Neural cell (in vitro differentiated cells): ENCODE data around the gene LIME1. TPM values are rescaled to one million over a fixed set of nuclear protein-coding genes. Genes with fewer than 3 reads are reported as not detected.

ENCODE experiments used
- H2AFZ ChIP-seq: fragments of 200-600, 300-800 bp; sonication (generic), shearing (Covaris generic); 2 replicates; pipeline ENCODE4 v1.6.0; 2014; ENCODE audit warnings: low read depth, mild to moderate bottlenecking, antibody characterized with exemption, low read length, moderate library complexity
- H3F3A ChIP-seq: fragments of 200-600 bp; shearing (Covaris generic); 2 replicates; pipeline ENCODE4 v1.6.1; 2016; ENCODE audit warnings: mild to moderate bottlenecking, moderate library complexity, mixed read lengths, antibody characterized with exemption, low read length; ENCODE audit not compliant: insufficient read depth, poor library complexity, severe bottlenecking
- H3K27ac ChIP-seq: fragments of 200-600, 300-800 bp; sonication (generic), shearing (Covaris generic); 2 replicates; pipeline ENCODE4 v1.5.1; 2014; ENCODE audit warnings: mild to moderate bottlenecking, low read length, moderate library complexity
- H3K27me3 ChIP-seq: fragments of 300-800, 200-600 bp; sonication (generic), shearing (Covaris generic); 2 replicates; pipeline ENCODE4 v1.6.0; 2014; ENCODE audit warnings: mild to moderate bottlenecking, low read depth, low read length, moderate library complexity; ENCODE audit not compliant: insufficient read depth
- H3K36me3 ChIP-seq: fragments of 300-800, 200-600 bp; sonication (generic), shearing (Covaris generic); 2 replicates; pipeline ENCODE4 v1.5.1; 2014; ENCODE audit warnings: mild to moderate bottlenecking, antibody characterized with exemption, low read length, moderate library complexity; ENCODE audit not compliant: insufficient read depth
- H3K4me2 ChIP-seq: fragments of 300-800, 200-600 bp; sonication (generic), shearing (Covaris generic); 2 replicates; pipeline ENCODE4 v1.6.0; 2014; ENCODE audit warnings: mild to moderate bottlenecking, low read length
- H3K4me3 ChIP-seq: fragments of 300-800, 200-600 bp; sonication (generic), shearing (Covaris generic); 2 replicates; pipeline ENCODE4 v1.5.1; 2014; ENCODE audit warnings: mild to moderate bottlenecking, low read length, moderate library complexity
- H3K79me2 ChIP-seq: fragments of 200-600 bp; shearing (Covaris generic); replicated peaks from 2 replicates; pipeline ENCODE4 v1.6.0; 2014; ENCODE audit warnings: mild to moderate bottlenecking, low read length, moderate library complexity; ENCODE audit not compliant: insufficient read depth
- H3K9ac ChIP-seq: fragments of 300-800, 200-600 bp; sonication (generic), shearing (Covaris generic); 2 replicates; pipeline ENCODE4 v1.6.1; 2016; ENCODE audit warnings: mild to moderate bottlenecking, low read length, mixed read lengths
- H3K9me2 ChIP-seq: fragments of 200-600 bp; shearing (Covaris generic); 2 replicates; pipeline ENCODE4 v1.6.1; 2016; ENCODE audit warnings: mild to moderate bottlenecking, low read length, mixed read lengths; ENCODE audit not compliant: insufficient read depth
- H3K9me3 ChIP-seq: fragments of 200-600, 300-800 bp; sonication (generic), shearing (Covaris generic); 2 replicates; pipeline ENCODE4 v1.6.1; 2016; ENCODE audit warnings: mild to moderate bottlenecking, mixed run types, low read length, moderate library complexity, mixed read lengths
- H4K20me1 ChIP-seq: fragments of 200-600 bp; shearing (Covaris generic); 2 replicates; pipeline ENCODE4 v1.6.1; 2016; ENCODE audit warnings: mild to moderate bottlenecking, mixed run types; ENCODE audit not compliant: insufficient read depth
- EP300 ChIP-seq: fragments of 450-650 bp; conservative IDR thresholded peaks from 2 replicates; pipeline ENCODE4 v1.6.1; 2014; ENCODE audit warnings: antibody characterized with exemption, mild to moderate bottlenecking, moderate library complexity; ENCODE audit not compliant: poor library complexity, severe bottlenecking
- EZH2 ChIP-seq: fragments of 200-600, 300-800 bp; shearing (Covaris generic), sonication (generic); IDR thresholded peaks from 2 replicates; pipeline ENCODE4 v1.6.1; 2014; ENCODE audit warnings: antibody characterized with exemption, low read length, borderline replicate concordance, mild to moderate bottlenecking; ENCODE audit not compliant: insufficient read depth, poor library complexity, severe bottlenecking
- MXI1 ChIP-seq: fragments of 450-650 bp; conservative IDR thresholded peaks from 2 replicates; pipeline ENCODE4 v1.6.1; 2014; ENCODE audit warnings: antibody characterized with exemption, mild to moderate bottlenecking; ENCODE audit not compliant: poor library complexity, severe bottlenecking
- POLR2AphosphoS5 ChIP-seq: IDR thresholded peaks from 2 replicates; pipeline ENCODE4 v1.6.1; 2012
- RAD21 ChIP-seq: fragments of 450-650 bp; conservative IDR thresholded peaks from 2 replicates; pipeline ENCODE4 v1.6.1; 2014; ENCODE audit warnings: antibody characterized with exemption, mild to moderate bottlenecking, moderate library complexity
- SMC3 ChIP-seq: fragments of 450-650 bp; conservative IDR thresholded peaks from 2 replicates; pipeline ENCODE4 v1.6.1; 2014; ENCODE audit warnings: antibody characterized with exemption, mild to moderate bottlenecking, moderate library complexity; ENCODE audit not compliant: poor library complexity
- TAF1 ChIP-seq: IDR thresholded peaks from 2 replicates; pipeline ENCODE4 v1.6.1; 2012; ENCODE audit warnings: low read depth
- polyA plus RNA-seq: library from polyadenylated mRNA; depleted of rRNA; stranded (reverse); fragments of >200 nt; gene quantifications from 2 replicates; pipeline ENCODE4 v1.2.3, GENCODE V29; 2014
- TF ChIP-seq, protein P1 (sequence below): IDR thresholded peaks from 2 replicates; pipeline ENCODE4 v1.6.1; 2012; ENCODE audit warnings: borderline replicate concordance
- TF ChIP-seq, protein P2 (sequence below): fragments of 450-650 bp; IDR thresholded peaks from 2 replicates; pipeline ENCODE4 v1.5.1; 2014; ENCODE audit warnings: antibody characterized with exemption, mild to moderate bottlenecking, moderate library complexity; ENCODE audit not compliant: poor library complexity, severe bottlenecking

The LIME1 gene
- polyA plus RNA-seq, 1 donor from 2014 or later = 65.2 TPM

DNA sequence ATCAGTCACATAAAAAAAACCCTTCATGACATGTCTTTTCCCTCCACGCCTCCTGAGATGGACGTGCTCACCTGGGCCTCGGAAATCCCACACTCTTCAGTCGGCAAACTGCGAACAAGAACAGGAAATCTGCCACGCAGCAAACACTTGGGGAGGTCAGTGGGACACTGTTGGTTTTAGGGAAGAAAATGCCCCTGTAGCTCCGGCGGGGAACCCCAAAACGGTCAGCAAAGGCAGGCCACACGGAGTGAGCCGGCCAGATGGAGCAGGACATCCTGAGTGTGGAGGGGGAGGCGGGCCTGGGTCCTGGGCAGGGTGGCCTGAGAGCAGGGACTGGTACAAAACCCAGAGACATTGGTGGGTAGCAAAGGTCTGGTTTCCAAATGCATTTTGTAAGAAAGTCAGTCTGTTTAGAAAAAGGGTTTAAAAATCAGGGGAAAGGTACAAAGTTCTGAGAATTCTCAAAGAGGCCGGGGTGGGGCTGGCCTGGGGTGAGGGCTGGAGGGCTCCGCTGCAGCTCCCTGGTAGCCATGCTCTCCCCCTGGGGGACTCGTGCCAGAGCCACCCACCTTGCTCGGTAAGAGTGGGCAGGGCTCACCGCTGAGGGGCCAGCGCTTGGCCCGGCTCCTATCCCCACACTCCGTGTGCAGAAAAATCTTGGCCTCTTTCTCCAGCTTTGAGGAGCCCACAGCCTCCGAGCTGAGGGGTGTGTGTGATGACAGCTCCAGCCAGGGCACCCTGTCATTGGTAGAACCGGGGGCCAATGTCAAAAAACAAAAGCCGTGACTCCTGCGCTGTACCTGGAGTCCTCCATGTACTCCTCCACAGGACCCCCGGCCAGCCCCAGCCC, 8.3 kb downstream of the LIME1 start:
- no peaks in the 10 kb centered on the region for H3K79me2 ChIP-seq
- H3K27ac ChIP-seq = no peak overlapping the region
- H3F3A ChIP-seq = no peaks in the 10 kb centered on the region
- no peak overlapping the region for H3K9ac ChIP-seq
- TF ChIP-seq RAD21 (no peak), EP300 (no peak), SMC3 (no peak), EZH2 (no peak), TAF1 (no peak), MXI1 (no peak), POLR2AphosphoS5 (no peak)
- TF ChIP-seq, protein P1, sequence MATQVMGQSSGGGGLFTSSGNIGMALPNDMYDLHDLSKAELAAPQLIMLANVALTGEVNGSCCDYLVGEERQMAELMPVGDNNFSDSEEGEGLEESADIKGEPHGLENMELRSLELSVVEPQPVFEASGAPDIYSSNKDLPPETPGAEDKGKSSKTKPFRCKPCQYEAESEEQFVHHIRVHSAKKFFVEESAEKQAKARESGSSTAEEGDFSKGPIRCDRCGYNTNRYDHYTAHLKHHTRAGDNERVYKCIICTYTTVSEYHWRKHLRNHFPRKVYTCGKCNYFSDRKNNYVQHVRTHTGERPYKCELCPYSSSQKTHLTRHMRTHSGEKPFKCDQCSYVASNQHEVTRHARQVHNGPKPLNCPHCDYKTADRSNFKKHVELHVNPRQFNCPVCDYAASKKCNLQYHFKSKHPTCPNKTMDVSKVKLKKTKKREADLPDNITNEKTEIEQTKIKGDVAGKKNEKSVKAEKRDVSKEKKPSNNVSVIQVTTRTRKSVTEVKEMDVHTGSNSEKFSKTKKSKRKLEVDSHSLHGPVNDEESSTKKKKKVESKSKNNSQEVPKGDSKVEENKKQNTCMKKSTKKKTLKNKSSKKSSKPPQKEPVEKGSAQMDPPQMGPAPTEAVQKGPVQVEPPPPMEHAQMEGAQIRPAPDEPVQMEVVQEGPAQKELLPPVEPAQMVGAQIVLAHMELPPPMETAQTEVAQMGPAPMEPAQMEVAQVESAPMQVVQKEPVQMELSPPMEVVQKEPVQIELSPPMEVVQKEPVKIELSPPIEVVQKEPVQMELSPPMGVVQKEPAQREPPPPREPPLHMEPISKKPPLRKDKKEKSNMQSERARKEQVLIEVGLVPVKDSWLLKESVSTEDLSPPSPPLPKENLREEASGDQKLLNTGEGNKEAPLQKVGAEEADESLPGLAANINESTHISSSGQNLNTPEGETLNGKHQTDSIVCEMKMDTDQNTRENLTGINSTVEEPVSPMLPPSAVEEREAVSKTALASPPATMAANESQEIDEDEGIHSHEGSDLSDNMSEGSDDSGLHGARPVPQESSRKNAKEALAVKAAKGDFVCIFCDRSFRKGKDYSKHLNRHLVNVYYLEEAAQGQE = no peak
- TF ChIP-seq, protein P2, sequence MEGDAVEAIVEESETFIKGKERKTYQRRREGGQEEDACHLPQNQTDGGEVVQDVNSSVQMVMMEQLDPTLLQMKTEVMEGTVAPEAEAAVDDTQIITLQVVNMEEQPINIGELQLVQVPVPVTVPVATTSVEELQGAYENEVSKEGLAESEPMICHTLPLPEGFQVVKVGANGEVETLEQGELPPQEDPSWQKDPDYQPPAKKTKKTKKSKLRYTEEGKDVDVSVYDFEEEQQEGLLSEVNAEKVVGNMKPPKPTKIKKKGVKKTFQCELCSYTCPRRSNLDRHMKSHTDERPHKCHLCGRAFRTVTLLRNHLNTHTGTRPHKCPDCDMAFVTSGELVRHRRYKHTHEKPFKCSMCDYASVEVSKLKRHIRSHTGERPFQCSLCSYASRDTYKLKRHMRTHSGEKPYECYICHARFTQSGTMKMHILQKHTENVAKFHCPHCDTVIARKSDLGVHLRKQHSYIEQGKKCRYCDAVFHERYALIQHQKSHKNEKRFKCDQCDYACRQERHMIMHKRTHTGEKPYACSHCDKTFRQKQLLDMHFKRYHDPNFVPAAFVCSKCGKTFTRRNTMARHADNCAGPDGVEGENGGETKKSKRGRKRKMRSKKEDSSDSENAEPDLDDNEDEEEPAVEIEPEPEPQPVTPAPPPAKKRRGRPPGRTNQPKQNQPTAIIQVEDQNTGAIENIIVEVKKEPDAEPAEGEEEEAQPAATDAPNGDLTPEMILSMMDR = no peak
- H3K27me3 ChIP-seq = no peaks in the 10 kb centered on the region
- no peaks in the 10 kb centered on the region for H3K9me3 ChIP-seq
- H4K20me1 ChIP-seq = no peaks in the 10 kb centered on the region
- no peaks in the 10 kb centered on the region for H3K36me3 ChIP-seq
- H2AFZ ChIP-seq = no peak overlapping the region
- H3K9me2 ChIP-seq = no peaks in the 10 kb centered on the region
- H3K4me2 ChIP-seq = no peak overlapping the region
- no peak overlapping the region for H3K4me3 ChIP-seq

DNA sequence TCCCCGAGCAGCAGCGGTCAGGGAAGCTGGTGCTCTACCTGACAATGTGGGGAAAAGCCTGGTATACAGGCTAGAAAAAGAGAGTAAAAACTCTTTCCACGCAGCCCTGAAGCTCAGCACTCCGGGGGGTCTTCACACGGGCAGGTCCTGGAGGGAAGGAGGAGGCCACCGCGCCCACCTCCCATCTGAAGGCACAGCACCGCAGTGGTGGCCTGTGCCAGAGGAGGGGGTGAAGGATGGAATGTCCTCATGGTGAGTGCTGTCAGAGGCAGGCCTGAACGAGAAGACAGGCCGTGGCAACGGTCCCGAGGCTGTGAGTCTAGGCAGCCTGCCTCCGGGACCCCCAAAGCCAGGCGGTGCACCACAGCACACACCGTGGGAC, 9.0 kb downstream of the LIME1 start:
- H3K79me2 ChIP-seq = no peaks in the 10 kb centered on the region
- no peaks in the 10 kb centered on the region for H3K9me2 ChIP-seq
- H4K20me1 ChIP-seq = no peaks in the 10 kb centered on the region
- no peak overlapping the region for H3K4me3 ChIP-seq
- H3K27me3 ChIP-seq = no peaks in the 10 kb centered on the region
- H3K27ac ChIP-seq = no peak overlapping the region
- no peaks in the 10 kb centered on the region for H3F3A ChIP-seq
- no peaks in the 10 kb centered on the region for H3K36me3 ChIP-seq
- H3K9me3 ChIP-seq = no peaks in the 10 kb centered on the region
- H3K9ac ChIP-seq = no peak overlapping the region
- TF ChIP-seq EP300 = no peak
- no peak for TF ChIP-seq TAF1
- TF ChIP-seq, protein P2 = no peak
- TF ChIP-seq, protein P1 = no peak
- TF ChIP-seq RAD21 = no peak
- TF ChIP-seq MXI1 = no peak
- no peak for TF ChIP-seq SMC3
- TF ChIP-seq EZH2 = no peak
- TF ChIP-seq POLR2AphosphoS5 = no peak
- H3K4me2 ChIP-seq = no peak overlapping the region
- H2AFZ ChIP-seq = no peak overlapping the region
